MM.1S (cell line): ENCODE results near the gene RPL19.

Experiments used
- DNase-seq: peaks from one replicate; pipeline ENCODE4 v3.0.0-alpha.2; 2015
- H2AFZ ChIP-seq: fragments of 300-600 bp; sonication (generic); 2 replicates; pipeline ENCODE4 v1.6.0; 2016; ENCODE audit warnings: antibody characterized with exemption, low read length
- H3F3A ChIP-seq: fragments of 300-600 bp; sonication (generic); 2 replicates; pipeline ENCODE4 v1.6.1; 2016; ENCODE audit warnings: mild to moderate bottlenecking, antibody characterized with exemption, low read length, moderate library complexity, mixed read lengths; ENCODE audit not compliant: insufficient read depth
- H3K27ac ChIP-seq: fragments of 300-600 bp; sonication (generic); 2 replicates; pipeline ENCODE4 v1.5.1; 2016; ENCODE audit warnings: mild to moderate bottlenecking, low read length
- H3K27me3 ChIP-seq: fragments of 300-600 bp; sonication (generic); replicated peaks from 2 replicates; pipeline ENCODE4 v1.6.0; 2016; ENCODE audit warnings: low read length; ENCODE audit not compliant: insufficient read depth
- H3K36me3 ChIP-seq: fragments of 300-600 bp; sonication (generic); replicated peaks from 2 replicates; pipeline ENCODE4 v1.6.1; 2016; ENCODE audit warnings: mild to moderate bottlenecking, low read length, mixed read lengths; ENCODE audit not compliant: insufficient read depth
- H3K4me1 ChIP-seq: fragments of 300-600 bp; sonication (generic); 2 replicates; pipeline ENCODE4 v1.6.1; 2016; ENCODE audit warnings: low read length, mixed read lengths
- H3K4me2 ChIP-seq: fragments of 300-600 bp; sonication (generic); 2 replicates; pipeline ENCODE4 v1.6.0; 2016; ENCODE audit warnings: low read depth, low read length
- H3K4me3 ChIP-seq: fragments of 300-600 bp; sonication (generic); 2 replicates; pipeline ENCODE4 v1.5.1; 2016; ENCODE audit warnings: low read length, mixed read lengths
- H3K79me2 ChIP-seq: fragments of 300-600 bp; sonication (generic); 2 replicates; pipeline ENCODE4 v1.6.1; 2016; ENCODE audit warnings: mixed run types, low read length, mixed read lengths
- H3K9ac ChIP-seq: fragments of 300-600 bp; sonication (generic); 2 replicates; pipeline ENCODE4 v1.6.1; 2016; ENCODE audit warnings: low read length, mixed read lengths
- H3K9me2 ChIP-seq: fragments of 300-600 bp; sonication (generic); replicated peaks from 2 replicates; pipeline ENCODE4 v1.6.1; 2016; ENCODE audit warnings: mild to moderate bottlenecking, low read length, mixed read lengths; ENCODE audit not compliant: insufficient read depth
- H3K9me3 ChIP-seq: fragments of 300-600 bp; sonication (generic); replicated peaks from 2 replicates; pipeline ENCODE4 v1.6.1; 2016; ENCODE audit warnings: mild to moderate bottlenecking, low read length, mixed read lengths; ENCODE audit not compliant: insufficient read depth
- H4K20me1 ChIP-seq: fragments of 300-600 bp; sonication (generic); 2 replicates; pipeline ENCODE4 v1.6.1; 2016; ENCODE audit warnings: mild to moderate bottlenecking, low read length, moderate library complexity, mixed read lengths; ENCODE audit not compliant: insufficient read depth
- EZH2 ChIP-seq: fragments of 300-600 bp; sonication (generic); optimal IDR thresholded peaks from 2 replicates; pipeline ENCODE3; 2017; ENCODE audit warnings: low read depth, mild to moderate bottlenecking, antibody characterized with exemption, low read length, mixed read lengths
- EZH2phosphoT487 ChIP-seq: fragments of 300-600 bp; sonication (generic); IDR thresholded peaks from 2 replicates; pipeline ENCODE4 v1.6.1; 2018; ENCODE audit warnings: antibody characterized with exemption, low read length
- TF ChIP-seq, protein P1 (sequence below): fragments of 300-600 bp; sonication (generic); IDR thresholded peaks from 2 replicates; pipeline ENCODE4 v1.5.1; 2016; ENCODE audit warnings: antibody characterized with exemption, low read length, mixed read lengths

Gene RPL19

DNA sequence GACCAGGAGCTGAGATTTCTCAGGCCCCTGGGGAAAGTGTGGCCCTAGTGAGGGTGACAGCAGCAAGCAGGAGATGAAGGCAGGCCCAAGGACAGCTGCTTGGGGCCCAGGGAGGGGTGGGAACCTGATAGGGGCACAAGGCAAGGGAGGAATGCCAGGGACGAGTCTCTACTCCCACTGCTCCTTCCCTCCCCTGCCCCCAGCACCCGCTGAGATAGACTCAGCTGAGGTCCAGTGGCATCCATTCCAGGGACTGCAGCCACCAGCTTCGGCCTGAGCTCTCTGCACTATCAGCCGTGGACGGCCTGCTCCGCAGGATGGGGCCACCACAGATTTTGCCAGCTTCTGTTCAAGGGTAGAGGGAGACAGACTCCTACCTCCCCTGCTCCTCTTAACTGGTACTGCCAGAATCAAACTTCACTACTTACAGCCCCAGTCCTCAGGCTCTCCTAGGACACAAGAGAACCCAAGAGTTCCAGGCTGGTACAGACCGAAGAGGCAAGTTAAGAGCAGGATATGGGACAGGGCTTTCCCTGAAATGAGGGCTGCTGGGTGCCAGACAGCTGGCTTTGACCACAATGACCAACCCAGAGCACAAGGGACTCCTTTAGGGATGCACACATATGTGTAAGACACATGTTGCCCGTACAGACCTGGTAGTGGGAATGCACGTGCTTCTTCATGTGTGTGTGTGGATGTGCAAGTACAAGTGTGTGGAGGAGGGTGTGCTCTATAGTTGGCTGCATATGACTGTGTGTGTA, 8.2 kb upstream of the RPL19 start:
- H3K36me3 ChIP-seq = peaks cover 3% of the 10 kb centered on the region; the same call in 1 of the 2 replicates
- no peak overlapping the region for H3K27ac ChIP-seq
- no peak overlapping the region for H3K4me3 ChIP-seq
- H3K9me2 ChIP-seq = no peaks in the 10 kb centered on the region
- no peaks in the 10 kb centered on the region for H3K9me3 ChIP-seq
- no peaks in the 10 kb centered on the region for H3K27me3 ChIP-seq
- peaks cover 8% of the 10 kb centered on the region for H3F3A ChIP-seq
- no peak overlapping the region for H3K9ac ChIP-seq
- TF ChIP-seq, protein P1, sequence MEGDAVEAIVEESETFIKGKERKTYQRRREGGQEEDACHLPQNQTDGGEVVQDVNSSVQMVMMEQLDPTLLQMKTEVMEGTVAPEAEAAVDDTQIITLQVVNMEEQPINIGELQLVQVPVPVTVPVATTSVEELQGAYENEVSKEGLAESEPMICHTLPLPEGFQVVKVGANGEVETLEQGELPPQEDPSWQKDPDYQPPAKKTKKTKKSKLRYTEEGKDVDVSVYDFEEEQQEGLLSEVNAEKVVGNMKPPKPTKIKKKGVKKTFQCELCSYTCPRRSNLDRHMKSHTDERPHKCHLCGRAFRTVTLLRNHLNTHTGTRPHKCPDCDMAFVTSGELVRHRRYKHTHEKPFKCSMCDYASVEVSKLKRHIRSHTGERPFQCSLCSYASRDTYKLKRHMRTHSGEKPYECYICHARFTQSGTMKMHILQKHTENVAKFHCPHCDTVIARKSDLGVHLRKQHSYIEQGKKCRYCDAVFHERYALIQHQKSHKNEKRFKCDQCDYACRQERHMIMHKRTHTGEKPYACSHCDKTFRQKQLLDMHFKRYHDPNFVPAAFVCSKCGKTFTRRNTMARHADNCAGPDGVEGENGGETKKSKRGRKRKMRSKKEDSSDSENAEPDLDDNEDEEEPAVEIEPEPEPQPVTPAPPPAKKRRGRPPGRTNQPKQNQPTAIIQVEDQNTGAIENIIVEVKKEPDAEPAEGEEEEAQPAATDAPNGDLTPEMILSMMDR = no peak
- TF ChIP-seq EZH2phosphoT487 = no peak
- TF ChIP-seq EZH2 = no peak
- peaks cover 25% of the 10 kb centered on the region for H3K4me1 ChIP-seq
- H3K4me2 ChIP-seq = no peak overlapping the region
- H4K20me1 ChIP-seq = no peaks in the 10 kb centered on the region
- H3K79me2 ChIP-seq = peaks cover 58% of the 10 kb centered on the region
- no peak overlapping the region for H2AFZ ChIP-seq
- no peak for DNase-seq

DNA sequence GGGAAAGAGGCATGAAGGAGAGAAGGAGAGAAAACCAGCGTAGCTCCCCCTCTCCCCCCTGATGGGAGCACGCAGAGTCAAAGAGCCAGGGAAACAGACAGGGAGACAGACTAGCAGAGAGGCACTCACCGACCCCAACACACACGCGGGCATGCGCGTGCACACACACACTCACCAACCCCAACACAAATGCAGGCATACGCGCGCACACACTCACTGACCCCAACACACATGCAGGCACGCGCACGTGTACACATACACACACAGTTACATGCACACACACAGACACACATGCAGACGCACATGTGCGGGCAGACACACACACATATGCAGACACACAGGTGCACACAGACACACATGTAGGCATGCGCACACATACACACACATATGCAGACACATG, 7.2 kb upstream of the RPL19 start:
- Histone ChIP-seq H4K20me1 (no peaks in the 10 kb centered on the region), H3K36me3 (0 out of 2 replicates have a peak, but pooled peaks cover 3% of the 10 kb centered on the region), H3K9me2 (no peaks in the 10 kb centered on the region), H3K27ac (no peak overlapping the region), H3F3A (peaks cover 9% of the 10 kb centered on the region), H2AFZ (no peak overlapping the region), H3K79me2 (peaks cover 58% of the 10 kb centered on the region), H3K9me3 (no peaks in the 10 kb centered on the region), H3K4me3 (no peak overlapping the region), H3K4me1 (peaks cover 25% of the 10 kb centered on the region), H3K9ac (no peak overlapping the region), H3K4me2 (no peak overlapping the region), H3K27me3 (no peaks in the 10 kb centered on the region)
- DNase-seq = no peak
- TF ChIP-seq, protein P1 = no peak
- TF ChIP-seq EZH2phosphoT487 (no peak), EZH2 (no peak)

DNA sequence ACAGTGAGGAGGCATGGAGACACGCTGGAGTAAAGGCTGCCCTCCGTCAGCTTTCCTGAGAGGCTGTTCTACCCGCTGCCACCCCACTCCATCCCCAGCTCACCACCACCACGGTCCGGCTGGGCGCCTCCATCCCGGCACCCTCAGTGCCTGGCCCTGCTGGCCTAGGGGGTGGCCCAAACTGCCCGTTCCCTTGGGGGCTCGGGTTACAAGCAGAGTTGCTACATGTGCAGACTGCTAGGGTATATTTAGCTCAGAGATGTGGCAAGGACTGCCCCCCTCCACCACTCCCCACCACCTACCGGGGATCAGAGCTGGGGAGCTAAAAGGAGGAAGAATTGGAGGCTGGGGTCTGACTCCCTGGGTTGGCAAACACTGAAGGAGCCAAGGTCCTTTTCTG, 6.7 kb upstream of the RPL19 start:
- no peak overlapping the region for H3K4me2 ChIP-seq
- no peak overlapping the region for H2AFZ ChIP-seq
- no peak overlapping the region for H3K4me3 ChIP-seq
- no peaks in the 10 kb centered on the region for H3K27me3 ChIP-seq
- H3K9me2 ChIP-seq = no peaks in the 10 kb centered on the region
- DNase-seq = no peak
- H3K27ac ChIP-seq = no peak overlapping the region
- H3K4me1 ChIP-seq = peaks cover 25% of the 10 kb centered on the region
- peaks cover 14% of the 10 kb centered on the region for H3F3A ChIP-seq
- H3K9me3 ChIP-seq = no peaks in the 10 kb centered on the region
- 0 out of 2 replicates have a peak, but pooled peaks cover 3% of the 10 kb centered on the region for H3K36me3 ChIP-seq
- H4K20me1 ChIP-seq = no peaks in the 10 kb centered on the region
- peaks cover 57% of the 10 kb centered on the region for H3K79me2 ChIP-seq
- no peak for TF ChIP-seq EZH2phosphoT487
- H3K9ac ChIP-seq = no peak overlapping the region
